Stomach (tissue), 9 donors: ENCODE results near the gene TTLL12. TPM values are rescaled to one million over a fixed set of nuclear protein-coding genes. Genes with fewer than 3 reads are reported as not detected.

ENCODE experiments used
- DNase-seq, 2 donors: peaks; one replicate each; pipeline versions ENCODE4 v3.0.0 to v3.0.0-alpha.2; 2013 to 2019
- H3K27ac ChIP-seq, 5 donors: fragments of 200-600 bp in 4 of 5; sonication (generic) in 4 of 5; one replicate each; pipeline ENCODE4 v1.5.1; 2013 to 2019; ENCODE audit warnings: mild to moderate bottlenecking in 1 of 5, moderate library complexity in 1 of 5
- H3K27me3 ChIP-seq, 3 donors: fragments of 200-600 bp; sonication (generic); one replicate each; pipeline ENCODE4 v1.5.1; 2017 to 2019; ENCODE audit warnings: mixed run types in 1 of 3
- H3K36me3 ChIP-seq, 4 donors: fragments of 200-600 bp; sonication (generic); 1 replicate in 3 of 4; 2 replicates in 1 of 4; pipeline ENCODE4 v1.5.1; 2016 to 2019
- H3K4me1 ChIP-seq, 4 donors: fragments of 200-600 bp; sonication (generic); one replicate each; pipeline ENCODE4 v1.5.1; 2016 to 2019
- H3K4me3 ChIP-seq, 4 donors: fragments of 200-600 bp; sonication (generic) in 3 of 4; one replicate each; pipeline ENCODE4 v1.5.1; 2016 to 2019; ENCODE audit warnings: mild to moderate bottlenecking in 1 of 4
- H3K9me3 ChIP-seq, 4 donors: fragments of 200-600 bp; sonication (generic); one replicate each; pipeline ENCODE4 v1.5.1; 2016 to 2019
- CTCF ChIP-seq, 7 experiments: fragments of 450-650 bp in 4 of 7; fragments of 200-600 bp in 3 of 7; sonication (generic) in 3 of 7; IDR thresholded peaks; one replicate each; pipeline ENCODE4 v1.5.1; 2016 to 2019; ENCODE audit warnings: antibody characterized with exemption in 7 of 7, control low read depth in 2 of 7, mild to moderate bottlenecking in 1 of 7
- EP300 ChIP-seq: sonication (generic); formaldehyde crosslinking; IDR thresholded peaks from one replicate; pipeline ENCODE4 v1.6.1; 2017; ENCODE audit warnings: antibody characterized with exemption
- POLR2A ChIP-seq, 4 donors: fragments of 450-650 bp; IDR thresholded peaks; one replicate each; pipeline ENCODE4 v1.6.1; 2016; ENCODE audit warnings: antibody characterized with exemption in 4 of 4, control low read depth in 2 of 4, mild to moderate bottlenecking in 1 of 4, moderate library complexity in 1 of 4
- POLR2AphosphoS5 ChIP-seq, 3 donors: sonication (generic); formaldehyde crosslinking; IDR thresholded peaks; one replicate each; pipeline ENCODE4 v1.6.1; 2016; ENCODE audit warnings: antibody characterized with exemption in 3 of 3
- WGBS, 5 donors: extraction: QIAGEN DNeasy Blood & Tissue Kit in 3 of 5; methylation state at CpG; one replicate each; pipeline versions ENCODE4 v1.1.5 to v1.1.7; 2013 to 2018; 5-methylcytosine and 5-hydroxymethylcytosine counted together
- intact Hi-C: fragments of 100-400 bp; cut with DNase I; formaldehyde crosslinking; loops from one replicate; pipeline ENCODE4 v1.15.1; 2023; ENCODE audit warnings: low total_unique reads
- polyA plus RNA-seq, 3 donors: library from polyadenylated mRNA; stranded (reverse); fragments of 200-250 nt; gene quantifications; one replicate each; pipeline ENCODE4 v1.2.3, GENCODE V29; 2013
- total RNA-seq, 5 donors: library from RNA; depleted of rRNA; stranded (reverse); fragments of >200 nt; gene quantifications; one replicate each; pipeline versions ENCODE4 v1.1.0 to v1.2.3, GENCODE V29; 2014 to 2016
- donor health status: healthy with polysubstance abuse.
- donor health status: Bipolar disorder and iron deficiency.
- donor health status: healthy.

TTLL12 gene
- total and polyA plus RNA-seq, 8 donors: 4.1 to 64.3 (median 30.1) TPM

GRCh38 chr22:43226377-43227238, 39.7 kb upstream of the TTLL12 start:
- Histone ChIP-seq H3K4me1 (peaks cover 0 to 20% (median 5%) of the 10 kb centered on the region in 4 donors), H3K27me3 (peaks cover 0 to 22% (median 0%) of the 10 kb centered on the region in 3 donors), H3K27ac (no peak overlapping the region), H3K9me3 (no peaks in the 10 kb centered on the region), H3K36me3 (no peaks in the 10 kb centered on the region), H3K4me3 (no peak overlapping the region)
- DNase-seq: peak in 1 of 2 donors; percentile 65
- intact Hi-C loops: no loop called here
- WGBS, 5 donors: 26 to 57% (median 37%) methylated on average over 14 to 19 of the region's 19 CpGs
- TF ChIP-seq CTCF (IDR thresholded peaks at IDR 0.05) (no peak), POLR2A (IDR thresholded peaks at IDR 0.05) (no peak), EP300 (no peak), POLR2AphosphoS5 (IDR thresholded peaks at IDR 0.05) (no peak)

- peaks cover 0 to 12% (median 0%) of the 10 kb centered on the region in 3 donors for H3K27me3 ChIP-seq
- 81 to 89% (median 84%) methylated on average over 8 of the region's 8 CpGs for WGBS, 5 donors
These were observed 38.7 kb upstream of the TTLL12 start for GRCh38 chr22:43225609-43226008.

GRCh38 chr22:43222987-43223386, 36.1 kb upstream of the TTLL12 start:
- intact Hi-C loops: no loop called here
- no peaks in the 10 kb centered on the region for H3K27me3 ChIP-seq
- no peak for DNase-seq
- no peak for TF ChIP-seq EP300
- TF ChIP-seq CTCF (IDR thresholded peaks at IDR 0.05): no peak
- no peak for TF ChIP-seq POLR2A (IDR thresholded peaks at IDR 0.05)
- TF ChIP-seq POLR2AphosphoS5 (IDR thresholded peaks at IDR 0.05): no peak
- H3K27ac ChIP-seq: no peak overlapping the region
- H3K4me1 ChIP-seq: peaks cover 0 to 14% (median 5%) of the 10 kb centered on the region in 4 donors
- no peaks in the 10 kb centered on the region for H3K9me3 ChIP-seq
- H3K36me3 ChIP-seq: peaks cover 0 to 1% (median 0%) of the 10 kb centered on the region in 4 donors
- no peak overlapping the region for H3K4me3 ChIP-seq
- WGBS, 5 donors: 88 to 96% (median 91%) methylated on average over 8 to 13 of the region's 13 CpGs

More at GRCh38 chr22:43225609-43226008, 38.7 kb upstream of the TTLL12 start:
- TF ChIP-seq EP300: no peak
- TF ChIP-seq CTCF (IDR thresholded peaks at IDR 0.05): no peak
- no peak for TF ChIP-seq POLR2AphosphoS5 (IDR thresholded peaks at IDR 0.05)
- TF ChIP-seq POLR2A (IDR thresholded peaks at IDR 0.05): no peak
- H3K27ac ChIP-seq: no peak overlapping the region
- no peak for DNase-seq
- peaks cover 0 to 14% (median 5%) of the 10 kb centered on the region in 4 donors for H3K4me1 ChIP-seq
- no peak overlapping the region for H3K4me3 ChIP-seq
- intact Hi-C loops: no loop called here
- no peaks in the 10 kb centered on the region for H3K9me3 ChIP-seq
- H3K36me3 ChIP-seq: no peaks in the 10 kb centered on the region

GRCh38 chr22:43222262-43222661, 35.3 kb upstream of the TTLL12 start:
- H3K4me1 ChIP-seq: peaks cover 0 to 14% (median 5%) of the 10 kb centered on the region in 4 donors
- no peak overlapping the region for H3K4me3 ChIP-seq
- no peak for DNase-seq
- no peak overlapping the region for H3K27ac ChIP-seq
- H3K36me3 ChIP-seq: peaks cover 0 to 8% (median 0%) of the 10 kb centered on the region in 4 donors
- TF ChIP-seq POLR2AphosphoS5 (IDR thresholded peaks at IDR 0.05) (no peak), POLR2A (IDR thresholded peaks at IDR 0.05) (no peak), CTCF (IDR thresholded peaks at IDR 0.05) (no peak), EP300 (no peak)
- WGBS, 5 donors: 38 to 56% (median 52%) methylated on average over 4 to 13 of the region's 13 CpGs
- intact Hi-C loops: no loop called here
- no peaks in the 10 kb centered on the region for H3K9me3 ChIP-seq
- no peaks in the 10 kb centered on the region for H3K27me3 ChIP-seq
